Karpas-422 (cell line): ENCODE measurements around the gene LTK. TPM values are rescaled to one million over a fixed set of nuclear protein-coding genes. Genes with fewer than 3 reads are reported as not detected.

Experiments used
- DNase-seq: peaks from one replicate; pipeline ENCODE4 v3.0.0-alpha.2; 2015
- H2AFZ ChIP-seq: fragments of 200-600 bp; sonication (generic); 2 replicates; pipeline ENCODE4 v1.6.1; 2014; ENCODE audit warnings: antibody characterized with exemption, low read length, mixed read lengths
- H3K27ac ChIP-seq: fragments of 200-600 bp; sonication (generic); 2 replicates; pipeline ENCODE4 v1.5.1; 2014; ENCODE audit warnings: mild to moderate bottlenecking, low read length, moderate library complexity
- H3K27me3 ChIP-seq: fragments of 200-600 bp; sonication (generic); 2 replicates; pipeline ENCODE4 v1.6.1; 2014; ENCODE audit warnings: low read length, mixed read lengths
- H3K36me3 ChIP-seq: fragments of 200-600 bp; sonication (generic); 2 replicates; pipeline ENCODE4 v1.6.1; 2014; ENCODE audit warnings: low read length, mixed read lengths; ENCODE audit not compliant: insufficient read depth
- H3K4me1 ChIP-seq: fragments of 200-600 bp; sonication (generic); 2 replicates; pipeline ENCODE4 v1.6.1; 2014; ENCODE audit warnings: mild to moderate bottlenecking, low read length, mixed read lengths
- H3K4me2 ChIP-seq: fragments of 200-600 bp; sonication (generic); 2 replicates; pipeline ENCODE4 v1.6.1; 2014; ENCODE audit warnings: low read length, low read depth, mild to moderate bottlenecking; ENCODE audit not compliant: poor library complexity, severe bottlenecking
- H3K4me3 ChIP-seq: fragments of 200-600 bp; sonication (generic); 2 replicates; pipeline ENCODE4 v1.5.1; 2014; ENCODE audit warnings: mild to moderate bottlenecking, antibody characterized with exemption, low read length, mixed read lengths
- H3K79me2 ChIP-seq: fragments of 200-600 bp; sonication (generic); 2 replicates; pipeline ENCODE4 v1.6.1; 2014; ENCODE audit warnings: mild to moderate bottlenecking, low read length, mixed read lengths
- H3K9ac ChIP-seq: fragments of 200-600 bp; sonication (generic); 2 replicates; pipeline ENCODE4 v1.6.0; 2014; ENCODE audit warnings: low read length
- H3K9me2 ChIP-seq: fragments of 200-600 bp; sonication (generic), shearing (Covaris generic); replicated peaks from 2 replicates; pipeline ENCODE4 v1.6.0; 2014; ENCODE audit warnings: mild to moderate bottlenecking, low read length, moderate library complexity; ENCODE audit not compliant: insufficient read depth
- H3K9me3 ChIP-seq: fragments of 300-700, 200-600 bp; sonication (generic); 2 replicates; pipeline ENCODE4 v1.6.1; 2014; ENCODE audit warnings: low read length, mixed read lengths
- H4K20me1 ChIP-seq: fragments of 200-600 bp; sonication (generic); 2 replicates; pipeline ENCODE4 v1.6.1; 2014; ENCODE audit warnings: mild to moderate bottlenecking, antibody characterized with exemption, low read length, low read depth; ENCODE audit not compliant: insufficient read depth
- total RNA-seq: library from RNA; depleted of rRNA; stranded (reverse); fragments of >200 nt; shearing (Covaris generic); gene quantifications from 2 replicates; pipeline ENCODE4 v1.2.3, GENCODE V29; 2014; ENCODE audit warnings: low replicate concordance

LTK gene
- total RNA-seq, 1 experiment from 2014 or later, result 0.78 TPM

GRCh38 chr15:41491889-41492288 is 21.7 kb downstream of the LTK start:
- Histone ChIP-seq H3K4me1 (peaks cover 18% of the 10 kb centered on the region), H3K36me3 (no peaks in the 10 kb centered on the region), H3K4me2 (no peak overlapping the region), H3K4me3 (no peak overlapping the region), H3K79me2 (no peaks in the 10 kb centered on the region), H3K27me3 (no peaks in the 10 kb centered on the region), H3K27ac (no peak overlapping the region), H3K9ac (no peak overlapping the region), H4K20me1 (peaks cover 7% of the 10 kb centered on the region; the same call in 1 of the 2 replicates), H3K9me2 (no peaks in the 10 kb centered on the region), H3K9me3 (no peaks in the 10 kb centered on the region), H2AFZ (no peak overlapping the region)
- no peak for DNase-seq

- Histone ChIP-seq H3K9ac (no peak overlapping the region), H4K20me1 (peaks cover 7% of the 10 kb centered on the region; the same call in 1 of the 2 replicates), H3K4me2 (no peak overlapping the region), H2AFZ (no peak overlapping the region), H3K36me3 (no peaks in the 10 kb centered on the region), H3K4me3 (no peak overlapping the region), H3K79me2 (no peaks in the 10 kb centered on the region), H3K9me3 (no peaks in the 10 kb centered on the region), H3K9me2 (no peaks in the 10 kb centered on the region), H3K27me3 (no peaks in the 10 kb centered on the region), H3K27ac (no peak overlapping the region), H3K4me1 (peaks cover 18% of the 10 kb centered on the region)
- DNase-seq, result no peak
These were observed 23.3 kb downstream of the LTK start for GRCh38 chr15:41490355-41490754.

GRCh38 chr15:41489641-41490040 is 24.0 kb downstream of the LTK start:
- no peaks in the 10 kb centered on the region for H3K27me3 ChIP-seq
- peaks cover 7% of the 10 kb centered on the region; the same call in 1 of the 2 replicates for H4K20me1 ChIP-seq
- H3K4me2 ChIP-seq, result no peak overlapping the region
- no peaks in the 10 kb centered on the region for H3K9me3 ChIP-seq
- DNase-seq, result no peak
- H3K27ac ChIP-seq, result no peak overlapping the region
- H3K4me1 ChIP-seq, result peaks cover 18% of the 10 kb centered on the region
- H2AFZ ChIP-seq, result no peak overlapping the region
- H3K9me2 ChIP-seq, result no peaks in the 10 kb centered on the region
- H3K9ac ChIP-seq, result no peak overlapping the region
- no peak overlapping the region for H3K4me3 ChIP-seq
- no peaks in the 10 kb centered on the region for H3K79me2 ChIP-seq
- H3K36me3 ChIP-seq, result no peaks in the 10 kb centered on the region

- Histone ChIP-seq H3K4me2 (no peak overlapping the region), H3K36me3 (peaks cover 1% of the 10 kb centered on the region; the same call in 1 of the 2 replicates), H3K9me2 (no peaks in the 10 kb centered on the region), H3K9ac (no peak overlapping the region), H3K27me3 (no peaks in the 10 kb centered on the region), H3K4me1 (peaks cover 4% of the 10 kb centered on the region), H3K9me3 (no peaks in the 10 kb centered on the region), H2AFZ (no peak overlapping the region), H4K20me1 (peaks cover 4% of the 10 kb centered on the region; the same call in 1 of the 2 replicates), H3K79me2 (no peaks in the 10 kb centered on the region), H3K4me3 (no peak overlapping the region), H3K27ac (no peak overlapping the region)
- DNase-seq, result no peak
These were observed 25.8 kb downstream of the LTK start for GRCh38 chr15:41487802-41488201.

GRCh38 chr15:41487381-41487780 is 26.2 kb downstream of the LTK start:
- no peaks in the 10 kb centered on the region for H3K79me2 ChIP-seq
- H3K4me2 ChIP-seq, result no peak overlapping the region
- no peak overlapping the region for H3K4me3 ChIP-seq
- H3K27ac ChIP-seq, result no peak overlapping the region
- H3K4me1 ChIP-seq, result no peaks in the 10 kb centered on the region
- no peak overlapping the region for H2AFZ ChIP-seq
- no peaks in the 10 kb centered on the region for H3K9me2 ChIP-seq
- H3K27me3 ChIP-seq, result no peaks in the 10 kb centered on the region
- no peaks in the 10 kb centered on the region for H3K9me3 ChIP-seq
- DNase-seq, result no peak
- H3K9ac ChIP-seq, result no peak overlapping the region
- peaks cover 6% of the 10 kb centered on the region; the same call in 1 of the 2 replicates for H3K36me3 ChIP-seq
- H4K20me1 ChIP-seq, result peaks cover 4% of the 10 kb centered on the region; the same call in 1 of the 2 replicates

GRCh38 chr15:41486286-41486685 is 27.3 kb downstream of the LTK start:
- Histone ChIP-seq H3K4me2 (no peak overlapping the region), H3K36me3 (peaks cover 9% of the 10 kb centered on the region; the same call in 1 of the 2 replicates), H3K27me3 (no peaks in the 10 kb centered on the region), H3K27ac (no peak overlapping the region), H3K9ac (no peak overlapping the region), H3K4me3 (no peak overlapping the region), H4K20me1 (no peaks in the 10 kb centered on the region), H3K79me2 (no peaks in the 10 kb centered on the region), H3K9me3 (no peaks in the 10 kb centered on the region), H3K4me1 (no peaks in the 10 kb centered on the region), H3K9me2 (no peaks in the 10 kb centered on the region), H2AFZ (no peak overlapping the region)
- DNase-seq, result no peak

GRCh38 chr15:41484937-41485625 is 28.5 kb downstream of the LTK start:
- Histone ChIP-seq H3K36me3 (peaks cover 13% of the 10 kb centered on the region), H3K4me3 (no peak overlapping the region), H3K9me2 (no peaks in the 10 kb centered on the region), H3K79me2 (no peaks in the 10 kb centered on the region), H3K4me2 (no peak overlapping the region), H3K9ac (no peak overlapping the region), H3K4me1 (no peaks in the 10 kb centered on the region), H2AFZ (no peak overlapping the region), H3K27me3 (no peaks in the 10 kb centered on the region), H3K27ac (no peak overlapping the region), H4K20me1 (no peaks in the 10 kb centered on the region), H3K9me3 (no peaks in the 10 kb centered on the region)
- DNase-seq, result no peak

GRCh38 chr15:41483519-41483918 is 30.1 kb downstream of the LTK start:
- Histone ChIP-seq H3K27me3 (no peaks in the 10 kb centered on the region), H3K9ac (no peak overlapping the region), H3K4me3 (no peak overlapping the region), H3K27ac (no peak overlapping the region), H3K9me3 (no peaks in the 10 kb centered on the region), H3K4me2 (no peak overlapping the region), H4K20me1 (no peaks in the 10 kb centered on the region), H3K36me3 (peaks cover 22% of the 10 kb centered on the region), H3K9me2 (no peaks in the 10 kb centered on the region), H2AFZ (no peak overlapping the region), H3K79me2 (no peaks in the 10 kb centered on the region), H3K4me1 (no peaks in the 10 kb centered on the region)
- no peak for DNase-seq
